ENCODE data around the gene CCDC88B.

GRCh38 chr11:64389851-64390250 lies 49.8 kb downstream of the CCDC88B start:
- TF ChIP-seq, protein P1, sequence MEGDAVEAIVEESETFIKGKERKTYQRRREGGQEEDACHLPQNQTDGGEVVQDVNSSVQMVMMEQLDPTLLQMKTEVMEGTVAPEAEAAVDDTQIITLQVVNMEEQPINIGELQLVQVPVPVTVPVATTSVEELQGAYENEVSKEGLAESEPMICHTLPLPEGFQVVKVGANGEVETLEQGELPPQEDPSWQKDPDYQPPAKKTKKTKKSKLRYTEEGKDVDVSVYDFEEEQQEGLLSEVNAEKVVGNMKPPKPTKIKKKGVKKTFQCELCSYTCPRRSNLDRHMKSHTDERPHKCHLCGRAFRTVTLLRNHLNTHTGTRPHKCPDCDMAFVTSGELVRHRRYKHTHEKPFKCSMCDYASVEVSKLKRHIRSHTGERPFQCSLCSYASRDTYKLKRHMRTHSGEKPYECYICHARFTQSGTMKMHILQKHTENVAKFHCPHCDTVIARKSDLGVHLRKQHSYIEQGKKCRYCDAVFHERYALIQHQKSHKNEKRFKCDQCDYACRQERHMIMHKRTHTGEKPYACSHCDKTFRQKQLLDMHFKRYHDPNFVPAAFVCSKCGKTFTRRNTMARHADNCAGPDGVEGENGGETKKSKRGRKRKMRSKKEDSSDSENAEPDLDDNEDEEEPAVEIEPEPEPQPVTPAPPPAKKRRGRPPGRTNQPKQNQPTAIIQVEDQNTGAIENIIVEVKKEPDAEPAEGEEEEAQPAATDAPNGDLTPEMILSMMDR (conservative IDR thresholded peaks at IDR 0.05 in 1 of 2, IDR thresholded peaks at IDR 0.05 in 1 of 2; ENCODE audit: low read depth in 1 of 2, low read length in 2 of 2), result no peak
- TF ChIP-seq EZH2 (IDR thresholded peaks at IDR 0.05; ENCODE audit: low read length, missing control alignments), result no peak

Measured in fibroblast of lung (primary cell).